Neural cell (in vitro differentiated cells): Measurements from ENCODE around the gene USP7. TPM values are rescaled to one million over a fixed set of nuclear protein-coding genes. Genes with fewer than 3 reads are reported as not detected.

Experiments used
- H2AFZ ChIP-seq: fragments of 200-600, 300-800 bp; sonication (generic), shearing (Covaris generic); 2 replicates; pipeline ENCODE4 v1.6.0; 2014; ENCODE audit warnings: low read depth, mild to moderate bottlenecking, antibody characterized with exemption, low read length, moderate library complexity
- H3F3A ChIP-seq: fragments of 200-600 bp; shearing (Covaris generic); 2 replicates; pipeline ENCODE4 v1.6.1; 2016; ENCODE audit warnings: mild to moderate bottlenecking, moderate library complexity, mixed read lengths, antibody characterized with exemption, low read length; ENCODE audit not compliant: insufficient read depth, poor library complexity, severe bottlenecking
- H3K27ac ChIP-seq: fragments of 200-600, 300-800 bp; sonication (generic), shearing (Covaris generic); 2 replicates; pipeline ENCODE4 v1.5.1; 2014; ENCODE audit warnings: mild to moderate bottlenecking, low read length, moderate library complexity
- H3K27me3 ChIP-seq: fragments of 300-800, 200-600 bp; sonication (generic), shearing (Covaris generic); 2 replicates; pipeline ENCODE4 v1.6.0; 2014; ENCODE audit warnings: mild to moderate bottlenecking, low read depth, low read length, moderate library complexity; ENCODE audit not compliant: insufficient read depth
- H3K36me3 ChIP-seq: fragments of 300-800, 200-600 bp; sonication (generic), shearing (Covaris generic); 2 replicates; pipeline ENCODE4 v1.5.1; 2014; ENCODE audit warnings: mild to moderate bottlenecking, antibody characterized with exemption, low read length, moderate library complexity; ENCODE audit not compliant: insufficient read depth
- H3K4me2 ChIP-seq: fragments of 300-800, 200-600 bp; sonication (generic), shearing (Covaris generic); 2 replicates; pipeline ENCODE4 v1.6.0; 2014; ENCODE audit warnings: mild to moderate bottlenecking, low read length
- H3K4me3 ChIP-seq: fragments of 300-800, 200-600 bp; sonication (generic), shearing (Covaris generic); 2 replicates; pipeline ENCODE4 v1.5.1; 2014; ENCODE audit warnings: mild to moderate bottlenecking, low read length, moderate library complexity
- H3K79me2 ChIP-seq: fragments of 200-600 bp; shearing (Covaris generic); replicated peaks from 2 replicates; pipeline ENCODE4 v1.6.0; 2014; ENCODE audit warnings: mild to moderate bottlenecking, low read length, moderate library complexity; ENCODE audit not compliant: insufficient read depth
- H3K9ac ChIP-seq: fragments of 300-800, 200-600 bp; sonication (generic), shearing (Covaris generic); 2 replicates; pipeline ENCODE4 v1.6.1; 2016; ENCODE audit warnings: mild to moderate bottlenecking, low read length, mixed read lengths
- H3K9me2 ChIP-seq: fragments of 200-600 bp; shearing (Covaris generic); 2 replicates; pipeline ENCODE4 v1.6.1; 2016; ENCODE audit warnings: mild to moderate bottlenecking, low read length, mixed read lengths; ENCODE audit not compliant: insufficient read depth
- H3K9me3 ChIP-seq: fragments of 200-600, 300-800 bp; sonication (generic), shearing (Covaris generic); 2 replicates; pipeline ENCODE4 v1.6.1; 2016; ENCODE audit warnings: mild to moderate bottlenecking, mixed run types, low read length, moderate library complexity, mixed read lengths
- H4K20me1 ChIP-seq: fragments of 200-600 bp; shearing (Covaris generic); 2 replicates; pipeline ENCODE4 v1.6.1; 2016; ENCODE audit warnings: mild to moderate bottlenecking, mixed run types; ENCODE audit not compliant: insufficient read depth
- CTCF ChIP-seq: fragments of 450-650 bp; IDR thresholded peaks from 2 replicates; pipeline ENCODE4 v1.5.1; 2014; ENCODE audit warnings: antibody characterized with exemption, mild to moderate bottlenecking, moderate library complexity; ENCODE audit not compliant: poor library complexity, severe bottlenecking
- EP300 ChIP-seq: fragments of 450-650 bp; conservative IDR thresholded peaks from 2 replicates; pipeline ENCODE4 v1.6.1; 2014; ENCODE audit warnings: antibody characterized with exemption, mild to moderate bottlenecking, moderate library complexity; ENCODE audit not compliant: poor library complexity, severe bottlenecking
- EZH2 ChIP-seq: fragments of 200-600, 300-800 bp; shearing (Covaris generic), sonication (generic); IDR thresholded peaks from 2 replicates; pipeline ENCODE4 v1.6.1; 2014; ENCODE audit warnings: antibody characterized with exemption, low read length, borderline replicate concordance, mild to moderate bottlenecking; ENCODE audit not compliant: insufficient read depth, poor library complexity, severe bottlenecking
- MXI1 ChIP-seq: fragments of 450-650 bp; conservative IDR thresholded peaks from 2 replicates; pipeline ENCODE4 v1.6.1; 2014; ENCODE audit warnings: antibody characterized with exemption, mild to moderate bottlenecking; ENCODE audit not compliant: poor library complexity, severe bottlenecking
- POLR2AphosphoS5 ChIP-seq: IDR thresholded peaks from 2 replicates; pipeline ENCODE4 v1.6.1; 2012
- RAD21 ChIP-seq: fragments of 450-650 bp; conservative IDR thresholded peaks from 2 replicates; pipeline ENCODE4 v1.6.1; 2014; ENCODE audit warnings: antibody characterized with exemption, mild to moderate bottlenecking, moderate library complexity
- REST ChIP-seq: IDR thresholded peaks from 2 replicates; pipeline ENCODE4 v1.6.1; 2012; ENCODE audit warnings: borderline replicate concordance
- SMC3 ChIP-seq: fragments of 450-650 bp; conservative IDR thresholded peaks from 2 replicates; pipeline ENCODE4 v1.6.1; 2014; ENCODE audit warnings: antibody characterized with exemption, mild to moderate bottlenecking, moderate library complexity; ENCODE audit not compliant: poor library complexity
- TAF1 ChIP-seq: IDR thresholded peaks from 2 replicates; pipeline ENCODE4 v1.6.1; 2012; ENCODE audit warnings: low read depth
- polyA plus RNA-seq: library from polyadenylated mRNA; depleted of rRNA; stranded (reverse); fragments of >200 nt; gene quantifications from 2 replicates; pipeline ENCODE4 v1.2.3, GENCODE V29; 2014

Gene USP7
- polyA plus RNA-seq, 1 donor from 2014 or later: 52.5 TPM

GRCh38 chr16:8855051-8855786, 108.5 kb downstream of the USP7 start:
- Histone ChIP-seq H3K79me2 (no peaks in the 10 kb centered on the region), H4K20me1 (no peaks in the 10 kb centered on the region), H3K4me3 (no peak overlapping the region), H3F3A (no peaks in the 10 kb centered on the region), H2AFZ (no peak overlapping the region), H3K27me3 (no peaks in the 10 kb centered on the region), H3K27ac (no peak overlapping the region), H3K9me3 (no peaks in the 10 kb centered on the region), H3K4me2 (no peak overlapping the region), H3K9me2 (no peaks in the 10 kb centered on the region), H3K36me3 (peaks cover 10% of the 10 kb centered on the region), H3K9ac (no peak overlapping the region)
- TF ChIP-seq REST (no peak), EP300 (no peak), SMC3 (no peak), RAD21 (no peak), TAF1 (no peak), POLR2AphosphoS5 (no peak), MXI1 (no peak), EZH2 (no peak), CTCF (no peak)

GRCh38 chr16:8854298-8854948, 109.3 kb downstream of the USP7 start:
- Histone ChIP-seq H3K9me3 (no peaks in the 10 kb centered on the region), H3F3A (no peaks in the 10 kb centered on the region), H3K36me3 (peaks cover 10% of the 10 kb centered on the region), H3K27ac (no peak overlapping the region), H3K4me2 (no peak overlapping the region), H3K79me2 (no peaks in the 10 kb centered on the region), H3K4me3 (no peak overlapping the region), H4K20me1 (no peaks in the 10 kb centered on the region), H3K9me2 (no peaks in the 10 kb centered on the region), H3K9ac (no peak overlapping the region), H2AFZ (no peak overlapping the region), H3K27me3 (no peaks in the 10 kb centered on the region)
- TF ChIP-seq CTCF: no peak
- TF ChIP-seq EP300: no peak
- no peak for TF ChIP-seq EZH2
- no peak for TF ChIP-seq MXI1
- TF ChIP-seq SMC3: no peak
- no peak for TF ChIP-seq RAD21
- no peak for TF ChIP-seq REST
- TF ChIP-seq TAF1: no peak
- no peak for TF ChIP-seq POLR2AphosphoS5
